Daoy (cell line): ENCODE results near the gene BOK. TPM values are rescaled to one million over a fixed set of nuclear protein-coding genes. Genes with fewer than 3 reads are reported as not detected.

Experiments used
- total RNA-seq: library from RNA; depleted of rRNA; stranded (reverse); fragments of >200 nt; shearing (Covaris generic); gene quantifications from 2 replicates; pipeline ENCODE4 v1.2.3, GENCODE V29; 2014; rRNA removed

BOK gene
- total RNA-seq, 1 experiment from 2014 or later, result 3.3 TPM

Other genes with a start within 250 kb of the BOK start
- 244 and 258 TPM in 2 replicates for gene HDLBP, start 243.1 kb upstream of the BOK start, total RNA-seq
- gene SEPTIN2, start 242.8 kb upstream of the BOK start, total RNA-seq, result 244 and 328 TPM in 2 replicates
- gene FARP2, start 202.5 kb upstream of the BOK start, total RNA-seq, result 22.6 and 34.4 TPM in 2 replicates
- gene STK25, start 50.2 kb upstream of the BOK start, total RNA-seq, result 118 and 127 TPM in 2 replicates
- 45.7 and 46.5 TPM in 2 replicates for gene THAP4, start 78.4 kb downstream of the BOK start, total RNA-seq
- 72.9 and 92.6 TPM in 2 replicates for gene ATG4B, start 78.9 kb downstream of the BOK start, total RNA-seq
- 105 and 141 TPM in 2 replicates for gene DTYMK, start 128.1 kb downstream of the BOK start, total RNA-seq
- gene ING5, start 143.3 kb downstream of the BOK start, total RNA-seq, result 12.0 and 21.0 TPM in 2 replicates
- gene D2HGDH, start 175.9 kb downstream of the BOK start, total RNA-seq, result 3.2 and 3.7 TPM in 2 replicates
- gene GAL3ST2, start 218.1 kb downstream of the BOK start, total RNA-seq, result not detected in 2 replicates